ENCODE measurements around the gene PALLD.
A peak's percentile ranks its signal among the peaks of the same experiment; 100 is the strongest.

The PALLD gene

GRCh38 chr4:168560184-168561180 is 63.6 kb downstream of the PALLD start:
- DNase-seq: peak; percentile 45

- no peak for DNase-seq
Observed at GRCh38 chr4:168562041-168562571, 65.3 kb downstream of the PALLD start.

- DNase-seq: no peak
Observed at GRCh38 chr4:168564023-168564422, 67.2 kb downstream of the PALLD start.

- no peak for DNase-seq
Observed at GRCh38 chr4:168565130-168565529, 68.3 kb downstream of the PALLD start.

GRCh38 chr4:168566726-168567125 is 69.9 kb downstream of the PALLD start:
- no peak for DNase-seq

GRCh38 chr4:168569066-168569930 is 72.4 kb downstream of the PALLD start:
- no peak for DNase-seq

- no peak for DNase-seq
Observed at GRCh38 chr4:168569931-168570276, 73.1 kb downstream of the PALLD start.

GRCh38 chr4:168570466-168570865 is 73.6 kb downstream of the PALLD start:
- DNase-seq: no peak

- DNase-seq: no peak
Observed at GRCh38 chr4:168572002-168572401, 75.2 kb downstream of the PALLD start.

GRCh38 chr4:168573870-168574269 is 77.0 kb downstream of the PALLD start:
- DNase-seq: no peak

GRCh38 chr4:168574581-168575295 is 77.9 kb downstream of the PALLD start:
- DNase-seq: no peak

GRCh38 chr4:168575473-168575872 is 78.6 kb downstream of the PALLD start:
- no peak for DNase-seq

GRCh38 chr4:168577624-168578023 is 80.8 kb downstream of the PALLD start:
- DNase-seq: no peak

- DNase-seq: no peak
Observed at GRCh38 chr4:168580228-168580627, 83.4 kb downstream of the PALLD start.

GRCh38 chr4:168584321-168584771 is 87.5 kb downstream of the PALLD start:
- no peak for DNase-seq

GRCh38 chr4:168585168-168586091 is 88.6 kb downstream of the PALLD start:
- no peak for DNase-seq

- DNase-seq: no peak
Observed at GRCh38 chr4:168586926-168587325, 90.1 kb downstream of the PALLD start.

GRCh38 chr4:168587411-168588125 is 90.7 kb downstream of the PALLD start:
- DNase-seq: no peak

GRCh38 chr4:168588916-168589531 is 92.2 kb downstream of the PALLD start:
- no peak for DNase-seq

GRCh38 chr4:168592676-168593075 is 95.8 kb downstream of the PALLD start:
- DNase-seq: no peak

Data from NCI-H1417 treated with DMSO at 0.1 percent for 48 hours (cell line).